CD4-positive, alpha-beta T cell treated with Interleukin-4 for 1 hour (primary cell): ENCODE results near the gene TSPO.

Experiments
- DNase-seq, 2 donors: peaks; one replicate each; pipeline ENCODE4 v3.0.0-alpha.2; 2020 to 2022

Gene TSPO

GRCh38 chr22:43203471-43203981, 52.2 kb downstream of the TSPO start:
- no peak for DNase-seq

DNA sequence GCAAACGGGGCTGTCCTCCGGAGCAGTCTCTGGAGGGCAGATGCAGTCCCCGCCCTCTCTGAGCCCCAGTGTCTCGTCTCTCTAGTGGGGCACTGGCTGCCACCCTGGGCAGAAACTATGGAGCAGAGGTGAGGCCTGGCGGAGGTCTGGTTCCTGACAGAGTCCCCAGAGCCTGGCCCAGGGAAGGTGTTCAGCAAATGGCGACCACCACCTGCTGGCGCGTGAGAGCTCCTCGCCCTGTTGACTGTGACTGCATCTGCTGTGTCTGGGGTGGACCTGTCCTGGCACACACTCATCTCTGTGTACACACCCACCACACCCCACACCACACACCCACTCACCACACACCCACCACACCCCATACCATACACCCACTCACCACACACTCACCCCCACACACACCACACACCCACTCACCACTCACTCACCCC, 53.9 kb downstream of the TSPO start:
- DNase-seq, result peak in 1 of 2 donors; percentile 37

DNA sequence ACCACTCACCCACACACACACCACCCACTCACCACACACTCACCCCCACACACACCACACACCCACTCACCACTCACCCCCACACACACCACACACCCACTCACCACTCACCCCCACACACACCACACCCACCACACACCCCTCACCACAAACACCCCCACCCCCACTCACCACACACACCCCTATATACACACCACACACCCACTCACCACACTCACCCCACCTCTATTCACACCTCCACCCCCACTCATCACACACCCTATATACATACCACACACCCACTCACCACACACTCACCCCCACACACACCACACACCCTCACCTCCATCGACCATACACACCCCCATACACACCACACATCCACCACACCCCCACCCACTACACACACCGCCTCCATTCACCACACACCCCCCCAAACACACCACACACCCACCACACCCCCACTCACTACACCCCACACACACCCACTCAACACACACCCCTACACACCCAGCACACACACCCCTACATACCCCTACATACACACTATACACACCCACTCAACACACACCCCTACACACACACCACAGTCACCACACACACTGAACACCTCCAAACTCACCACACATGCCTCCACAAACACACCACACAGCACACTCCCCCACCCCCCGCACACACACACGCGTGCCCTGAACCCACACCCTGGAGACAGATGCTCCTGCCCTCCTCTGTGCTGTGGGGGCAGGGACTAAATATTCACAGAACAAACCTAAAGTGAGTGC, 54.6 kb downstream of the TSPO start:
- DNase-seq, result peak; percentile 50

DNA sequence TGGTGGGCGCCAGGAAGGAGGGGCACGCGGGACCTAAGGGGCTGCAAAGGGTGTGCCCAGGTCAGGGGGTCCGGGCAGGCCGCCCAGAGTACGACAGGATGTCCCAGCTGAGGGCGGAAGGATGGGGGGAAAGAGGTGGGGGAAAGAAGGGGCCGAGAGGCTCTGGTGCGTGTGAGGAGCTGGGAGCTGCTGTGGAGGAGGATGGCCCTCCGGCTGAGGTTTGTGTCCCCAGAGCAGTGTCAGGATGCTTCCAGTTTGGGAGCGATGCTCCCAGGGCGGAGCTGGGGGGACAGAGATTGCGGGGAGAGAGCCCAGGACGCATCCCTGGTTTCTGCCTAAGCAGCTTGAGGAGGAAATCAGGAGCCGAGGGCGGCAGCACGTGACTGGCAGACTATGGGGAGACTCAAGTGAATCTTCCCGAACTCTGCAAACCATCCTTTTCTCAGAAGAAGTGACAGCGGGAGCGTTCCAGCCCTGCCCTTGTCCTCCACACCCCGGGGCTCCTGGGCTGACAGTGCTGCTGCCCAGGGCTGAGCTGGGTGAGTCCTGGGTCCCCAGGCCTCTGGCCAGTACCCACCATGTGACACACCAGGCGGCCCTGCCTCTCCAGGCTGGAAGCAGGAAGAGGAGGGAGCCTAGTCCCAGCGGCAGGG, 55.3 kb downstream of the TSPO start:
- DNase-seq, result no peak

GRCh38 chr22:43207386-43207785, 56.0 kb downstream of the TSPO start:
- no peak for DNase-seq

- no peak for DNase-seq
These were observed 56.7 kb downstream of the TSPO start for GRCh38 chr22:43207849-43208702.

DNA sequence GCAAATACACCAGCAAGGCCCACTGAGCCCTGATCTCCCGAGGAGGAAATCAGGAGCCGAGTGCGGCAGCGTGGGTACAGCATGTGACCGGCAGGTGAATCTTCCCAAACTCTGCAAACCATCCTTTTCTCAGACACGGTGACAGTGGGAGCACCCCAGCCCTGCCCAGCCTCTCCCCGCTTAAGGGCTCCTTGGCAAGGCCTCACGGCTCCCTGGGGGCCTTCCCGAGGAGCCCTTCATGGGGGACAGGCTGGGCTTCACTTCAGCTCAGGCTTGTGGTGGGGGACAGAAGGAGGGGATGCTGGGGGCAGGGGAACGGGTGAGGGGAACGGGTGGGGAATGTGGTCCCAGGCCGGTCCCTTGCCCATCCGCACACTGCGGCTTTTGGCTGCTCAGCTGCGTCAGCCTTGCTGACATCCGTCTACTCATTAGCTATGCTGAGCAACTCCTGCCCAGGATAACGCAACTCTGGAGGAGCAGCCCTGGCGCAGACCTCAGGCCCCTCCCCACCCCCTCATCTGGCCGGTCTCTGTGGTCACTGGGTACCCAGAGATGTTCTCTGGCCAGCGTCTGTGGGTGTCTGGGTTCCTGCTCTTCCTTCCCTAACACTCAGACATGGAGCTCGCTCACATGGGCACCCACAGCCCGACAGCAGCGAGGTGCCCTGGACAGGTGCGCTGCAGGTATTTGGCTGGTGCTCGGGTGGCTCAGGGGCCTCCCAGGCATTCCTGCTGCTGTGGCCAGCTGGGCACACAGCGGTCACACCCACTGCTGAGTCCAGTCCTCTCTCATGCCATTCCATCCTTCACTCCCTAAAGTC, 57.6 kb downstream of the TSPO start:
- no peak for DNase-seq

- no peak for DNase-seq
These were observed 58.1 kb downstream of the TSPO start for GRCh38 chr22:43209523-43209890.

- no peak for DNase-seq
These were observed 58.6 kb downstream of the TSPO start for GRCh38 chr22:43209971-43210370.

DNA sequence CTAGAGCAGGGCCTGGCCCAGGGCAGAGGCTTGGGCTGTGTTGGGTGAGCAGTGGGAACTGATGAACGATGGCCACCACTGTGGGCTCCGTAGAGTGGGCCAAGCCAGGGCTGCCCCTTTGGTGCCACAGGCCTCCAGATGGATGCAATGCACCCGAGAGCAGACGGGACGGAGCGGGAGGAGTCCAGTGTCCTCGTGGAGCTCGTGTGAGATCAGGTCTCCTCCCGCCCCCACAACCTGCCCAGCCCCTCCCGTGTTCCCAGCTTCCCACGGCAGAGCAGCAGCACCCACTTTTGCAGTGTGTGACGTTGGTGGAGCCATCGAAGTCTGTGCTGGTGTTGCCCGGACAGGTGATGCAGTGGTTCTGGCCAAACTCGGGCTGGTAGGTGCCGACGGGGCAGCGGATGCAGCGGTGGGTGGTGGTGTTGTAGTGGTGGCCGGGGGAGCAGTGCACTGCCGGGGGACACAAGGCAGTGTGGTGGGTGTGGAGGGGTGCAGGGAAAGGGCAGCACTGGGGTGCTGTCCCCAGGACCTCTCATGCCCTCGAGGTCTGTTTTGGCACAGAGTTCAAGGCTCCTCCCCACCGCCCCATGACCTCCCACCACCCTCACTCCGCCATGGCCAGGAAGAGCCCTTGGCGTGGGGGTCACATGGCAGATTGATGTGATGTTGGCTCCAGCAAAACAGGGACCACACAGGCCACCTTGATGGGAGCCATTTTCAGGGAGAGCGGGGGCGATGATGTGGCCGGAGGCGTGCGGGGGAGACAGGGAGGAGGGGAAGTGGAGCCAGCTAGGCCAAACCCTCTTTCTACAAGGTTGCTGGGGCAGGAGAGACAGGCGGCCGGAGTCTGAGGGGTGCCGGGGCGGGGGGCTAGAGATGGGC, 59.5 kb downstream of the TSPO start:
- no peak for DNase-seq

GRCh38 chr22:43211941-43212433, 60.6 kb downstream of the TSPO start:
- DNase-seq, result no peak

- no peak for DNase-seq
These were observed 61.1 kb downstream of the TSPO start for GRCh38 chr22:43212434-43212952.
